ACC112 (cell line): ENCODE data around the gene KSR1.
"Not testable (repeated sequence)": the region's sequence is repeated elsewhere in the genome, so short reads cannot be mapped to it uniquely, and the experiment has no call there.

ENCODE experiments used
- H2AFZ ChIP-seq: fragments of 200-600 bp; sonication (generic); one replicate; pipeline ENCODE4 v1.6.0; 2017; ENCODE audit warnings: antibody characterized with exemption, low read length; ENCODE audit not compliant: unreplicated experiment
- H3K27ac ChIP-seq: fragments of 200-600 bp; sonication (generic); 2 replicates; pipeline ENCODE4 v1.5.1; 2014; ENCODE audit warnings: low read depth, mild to moderate bottlenecking, antibody characterized with exemption, low read length, moderate library complexity
- H3K27me3 ChIP-seq: fragments of 200-600 bp; sonication (generic); 2 replicates; pipeline ENCODE4 v1.6.1; 2014; ENCODE audit warnings: mild to moderate bottlenecking, antibody characterized with exemption, low read length, moderate library complexity, mixed read lengths; ENCODE audit not compliant: insufficient read depth
- H3K36me3 ChIP-seq: fragments of 200-600 bp; sonication (generic); 2 replicates; pipeline ENCODE4 v1.6.1; 2016; ENCODE audit warnings: mild to moderate bottlenecking, antibody characterized with exemption, low read length, moderate library complexity, mixed read lengths; ENCODE audit not compliant: insufficient read depth
- H3K4me1 ChIP-seq: fragments of 200-600 bp; sonication (generic); one replicate; pipeline ENCODE4 v1.6.1; 2016; ENCODE audit warnings: low read length, mixed read lengths; ENCODE audit not compliant: insufficient read depth, unreplicated experiment, control insufficient read depth
- H3K4me3 ChIP-seq: fragments of 200-600 bp; sonication (generic); 2 replicates; pipeline ENCODE4 v1.5.1; 2014; ENCODE audit warnings: mild to moderate bottlenecking, low read depth, low read length
- H3K79me2 ChIP-seq: fragments of 200-600 bp; sonication (generic); one replicate; pipeline ENCODE4 v1.6.0; 2016; ENCODE audit warnings: low read length; ENCODE audit not compliant: control insufficient read depth, unreplicated experiment, insufficient read depth

The KSR1 gene

GRCh38 chr17:27462714-27463113 is 6.5 kb downstream of the KSR1 start:
- Histone ChIP-seq H3K27ac (no peak overlapping the region), H3K79me2 (peaks cover 25% of the 10 kb centered on the region), H3K4me1 (peaks cover 27% of the 10 kb centered on the region), H2AFZ (no peak overlapping the region), H3K36me3 (no peaks in the 10 kb centered on the region), H3K27me3 (no peaks in the 10 kb centered on the region), H3K4me3 (no peak overlapping the region)

- Histone ChIP-seq H3K79me2 (peaks cover 20% of the 10 kb centered on the region), H3K36me3 (no peaks in the 10 kb centered on the region), H3K4me1 (peaks cover 24% of the 10 kb centered on the region)
Measured at GRCh38 chr17:27463235-27463677, 7.0 kb downstream of the KSR1 start.

GRCh38 chr17:27464019-27464418 is 7.8 kb downstream of the KSR1 start:
- not testable (repeated sequence) for H3K4me3 ChIP-seq, H3K27me3 ChIP-seq, H3K36me3 ChIP-seq, H3K27ac ChIP-seq, H2AFZ ChIP-seq
- H3K4me1 ChIP-seq: peaks cover 17% of the 10 kb centered on the region
- peaks cover 15% of the 10 kb centered on the region for H3K79me2 ChIP-seq

More at GRCh38 chr17:27463235-27463677, 7.0 kb downstream of the KSR1 start:
- H3K4me3 ChIP-seq: no peak overlapping the region
- no peaks in the 10 kb centered on the region for H3K27me3 ChIP-seq
- H3K27ac ChIP-seq: no peak overlapping the region
- H2AFZ ChIP-seq: no peak overlapping the region

GRCh38 chr17:27464431-27464830 is 8.2 kb downstream of the KSR1 start:
- H2AFZ ChIP-seq: no peak overlapping the region
- H3K27me3 ChIP-seq: no peaks in the 10 kb centered on the region
- peaks cover 14% of the 10 kb centered on the region for H3K79me2 ChIP-seq
- peaks cover 17% of the 10 kb centered on the region for H3K4me1 ChIP-seq
- H3K4me3 ChIP-seq: no peak overlapping the region
- H3K36me3 ChIP-seq: no peaks in the 10 kb centered on the region
- H3K27ac ChIP-seq: no peak overlapping the region

- H3K27ac ChIP-seq, H3K79me2 ChIP-seq, H3K36me3 ChIP-seq, H3K4me3 ChIP-seq, H2AFZ ChIP-seq, H3K27me3 ChIP-seq: not testable (repeated sequence)
- H3K4me1 ChIP-seq: peaks cover 17% of the 10 kb centered on the region
Measured at GRCh38 chr17:27465875-27466274, 9.6 kb downstream of the KSR1 start.

GRCh38 chr17:27466376-27466742 is 10.1 kb downstream of the KSR1 start:
- H3K79me2 ChIP-seq: peaks cover 4% of the 10 kb centered on the region
- no peak overlapping the region for H3K4me3 ChIP-seq
- no peak overlapping the region for H2AFZ ChIP-seq
- H3K36me3 ChIP-seq: no peaks in the 10 kb centered on the region
- H3K27ac ChIP-seq: no peak overlapping the region
- no peaks in the 10 kb centered on the region for H3K27me3 ChIP-seq
- H3K4me1 ChIP-seq: peaks cover 21% of the 10 kb centered on the region

- no peaks in the 10 kb centered on the region for H3K36me3 ChIP-seq
- H3K4me3 ChIP-seq: no peak overlapping the region
- peaks cover 5% of the 10 kb centered on the region for H3K79me2 ChIP-seq
- H3K4me1 ChIP-seq: peaks cover 26% of the 10 kb centered on the region
- H2AFZ ChIP-seq: no peak overlapping the region
- no peaks in the 10 kb centered on the region for H3K27me3 ChIP-seq
- peak overlapping the region; percentile 1; the same call in 1 of the 2 replicates for H3K27ac ChIP-seq
Measured at GRCh38 chr17:27466743-27467375, 10.6 kb downstream of the KSR1 start.

GRCh38 chr17:27469256-27469655 is 13.0 kb downstream of the KSR1 start:
- Histone ChIP-seq H3K79me2 (peaks cover 5% of the 10 kb centered on the region), H3K27ac (no peak overlapping the region), H3K36me3 (no peaks in the 10 kb centered on the region), H2AFZ (no peak overlapping the region), H3K4me1 (peaks cover 47% of the 10 kb centered on the region), H3K4me3 (no peak overlapping the region), H3K27me3 (no peaks in the 10 kb centered on the region)

- H2AFZ ChIP-seq: no peak overlapping the region
- peak overlapping the region; percentile 46; the same call in 1 of the 2 replicates for H3K27ac ChIP-seq
- no peaks in the 10 kb centered on the region for H3K36me3 ChIP-seq
- no peak overlapping the region for H3K4me3 ChIP-seq
- peaks cover 5% of the 10 kb centered on the region for H3K79me2 ChIP-seq
- peaks cover 42% of the 10 kb centered on the region for H3K4me1 ChIP-seq
- no peaks in the 10 kb centered on the region for H3K27me3 ChIP-seq
Measured at GRCh38 chr17:27471321-27472269, 15.3 kb downstream of the KSR1 start.

GRCh38 chr17:27473190-27473747 is 17.0 kb downstream of the KSR1 start:
- H3K4me3 ChIP-seq: no peak overlapping the region
- H2AFZ ChIP-seq: no peak overlapping the region
- H3K79me2 ChIP-seq: peaks cover 5% of the 10 kb centered on the region
- H3K27me3 ChIP-seq: no peaks in the 10 kb centered on the region
- no peaks in the 10 kb centered on the region for H3K36me3 ChIP-seq
- no peak overlapping the region; the same call in 1 of the 2 replicates for H3K27ac ChIP-seq
- H3K4me1 ChIP-seq: peaks cover 30% of the 10 kb centered on the region
